Mammary epithelial cell (primary cell): ENCODE data around the gene ACOT7.

Source experiments
- CTCF ChIP-seq, 2 donors: IDR thresholded peaks in 1 of 2; conservative IDR thresholded peaks in 1 of 2; 2 replicates each; pipeline ENCODE4 v1.5.1; 2011 to 2012; ENCODE audit warnings: inconsistent platforms in 2 of 2, low read length in 2 of 2, mild to moderate bottlenecking in 2 of 2, control low read depth in 1 of 2, low read depth in 1 of 2; ENCODE audit not compliant: insufficient read depth in 1 of 2; ENCODE audit errors: extremely low read depth in 1 of 2
- EZH2 ChIP-seq: IDR thresholded peaks from 2 replicates; pipeline ENCODE4 v1.6.1; 2012; ENCODE audit warnings: low read length, inconsistent platforms, borderline replicate concordance

DNA sequence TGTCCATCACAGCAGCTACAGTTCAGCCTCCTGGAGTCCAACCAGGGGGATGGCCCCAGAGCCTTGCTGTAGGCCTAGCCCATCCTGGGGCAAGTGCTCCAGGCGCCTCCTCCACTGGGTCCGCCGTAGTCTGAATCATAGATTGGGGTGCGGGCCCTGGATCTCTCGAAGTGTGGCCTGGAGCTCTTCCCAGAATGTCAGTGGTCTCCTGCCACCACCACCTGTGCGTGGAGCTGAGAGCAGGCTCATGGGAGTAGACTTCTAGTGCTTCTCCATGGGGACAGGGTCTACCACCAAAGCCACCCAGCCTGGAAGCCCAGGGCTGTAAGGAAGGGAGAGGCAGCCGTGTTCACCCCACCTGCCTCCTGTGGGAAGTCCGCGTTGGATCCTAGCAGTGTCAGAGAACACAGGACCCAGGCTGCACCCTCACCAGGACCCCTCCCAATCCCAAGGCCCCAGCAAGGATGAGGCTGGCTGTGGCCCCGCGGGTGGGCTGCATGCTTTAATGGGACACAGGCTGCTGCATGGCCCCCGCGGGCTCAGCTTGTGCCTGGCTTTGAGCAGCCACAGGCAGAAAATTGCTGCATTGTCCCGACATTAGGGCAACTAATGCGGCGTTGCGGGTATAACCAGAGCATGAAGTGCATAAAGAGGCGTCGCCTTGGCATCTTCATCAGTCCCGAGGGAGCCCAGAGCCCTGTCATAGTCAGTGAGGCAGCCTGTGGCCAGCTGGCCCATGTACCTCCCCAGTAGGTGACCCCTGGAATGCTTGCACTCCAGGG, 150.3 kb downstream of the ACOT7 start:
- TF ChIP-seq CTCF (conservative IDR thresholded peaks at IDR 0.05 in 1 of 2, IDR thresholded peaks at IDR 0.05 in 1 of 2; ENCODE audit: extremely low read depth in 1 of 2, insufficient read depth in 1 of 2, low read depth in 1 of 2, low read length in 2 of 2) (no peak), EZH2 (peak; percentile 62)
